Lower leg skin (tissue), 3 donors: ENCODE data around the gene CDC7.

ENCODE experiments used
- POLR2A ChIP-seq, 2 donors: fragments of 450-650 bp; IDR thresholded peaks; one replicate each; pipeline ENCODE4 v1.6.1; 2016 to 2017; ENCODE audit warnings: antibody characterized with exemption in 2 of 2, mild to moderate bottlenecking in 1 of 2, moderate library complexity in 1 of 2
- TF ChIP-seq, protein P1 (sequence below), 3 donors: fragments of 450-650 bp; IDR thresholded peaks; one replicate each; pipeline ENCODE4 v1.5.1; 2016; ENCODE audit warnings: antibody characterized with exemption in 3 of 3, mild to moderate bottlenecking in 3 of 3, moderate library complexity in 2 of 3

DNA sequence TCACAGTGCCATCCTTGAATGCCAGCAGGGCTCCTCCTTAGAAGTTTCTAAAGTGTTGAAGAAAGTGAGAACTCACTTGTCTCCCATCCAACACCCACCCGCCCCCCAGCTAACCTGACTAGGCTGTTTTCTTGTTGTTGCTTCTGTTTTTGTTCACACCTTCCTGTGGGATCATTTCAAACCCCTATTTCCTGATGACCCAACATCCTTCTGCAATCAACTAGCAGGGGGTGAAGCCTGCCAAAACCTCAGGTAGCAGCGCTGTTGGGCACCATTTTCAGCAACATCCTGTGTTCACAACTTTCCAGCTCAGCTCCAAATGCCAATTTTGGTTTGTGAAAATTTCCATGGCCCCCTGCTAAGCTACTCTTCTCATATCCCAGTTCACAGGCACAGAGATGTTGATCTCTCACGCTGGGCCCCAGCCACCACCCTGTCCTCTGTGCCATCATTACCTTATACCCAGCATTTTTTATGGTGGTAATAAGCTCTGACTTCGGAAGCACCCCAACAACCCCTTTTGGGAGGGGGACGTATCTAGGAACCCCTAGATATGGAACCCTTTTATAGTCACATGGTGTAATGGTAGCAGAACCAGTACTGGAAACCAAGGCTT is 41.4 kb downstream of the CDC7 start:
- TF ChIP-seq POLR2A (IDR thresholded peaks at IDR 0.05), result no peak
- TF ChIP-seq, protein P1, sequence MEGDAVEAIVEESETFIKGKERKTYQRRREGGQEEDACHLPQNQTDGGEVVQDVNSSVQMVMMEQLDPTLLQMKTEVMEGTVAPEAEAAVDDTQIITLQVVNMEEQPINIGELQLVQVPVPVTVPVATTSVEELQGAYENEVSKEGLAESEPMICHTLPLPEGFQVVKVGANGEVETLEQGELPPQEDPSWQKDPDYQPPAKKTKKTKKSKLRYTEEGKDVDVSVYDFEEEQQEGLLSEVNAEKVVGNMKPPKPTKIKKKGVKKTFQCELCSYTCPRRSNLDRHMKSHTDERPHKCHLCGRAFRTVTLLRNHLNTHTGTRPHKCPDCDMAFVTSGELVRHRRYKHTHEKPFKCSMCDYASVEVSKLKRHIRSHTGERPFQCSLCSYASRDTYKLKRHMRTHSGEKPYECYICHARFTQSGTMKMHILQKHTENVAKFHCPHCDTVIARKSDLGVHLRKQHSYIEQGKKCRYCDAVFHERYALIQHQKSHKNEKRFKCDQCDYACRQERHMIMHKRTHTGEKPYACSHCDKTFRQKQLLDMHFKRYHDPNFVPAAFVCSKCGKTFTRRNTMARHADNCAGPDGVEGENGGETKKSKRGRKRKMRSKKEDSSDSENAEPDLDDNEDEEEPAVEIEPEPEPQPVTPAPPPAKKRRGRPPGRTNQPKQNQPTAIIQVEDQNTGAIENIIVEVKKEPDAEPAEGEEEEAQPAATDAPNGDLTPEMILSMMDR (IDR thresholded peaks at IDR 0.05), result no peak
